CD4-positive, alpha-beta T cell (primary cell): Measurements from ENCODE around the gene LAMP5. TPM values are rescaled to one million over a fixed set of nuclear protein-coding genes. Genes with fewer than 3 reads are reported as not detected.

Source experiments
- ATAC-seq: fragments of 200-7000 bp; cut with Tn5 transposase; one replicate; pipeline ENCODE4 v1.10.0; 2022; ENCODE audit warnings: mild to moderate bottlenecking; ENCODE audit not compliant: poor library complexity
- CTCF ChIA-PET: fragments of 350-600 bp; sonication (Branson Sonifier 250); formaldehyde crosslinking; loops from one replicate; lab custom pipeline; 2021; ENCODE audit warnings: antibody characterized with exemption, inconsistent platforms; lab: Charles Lee
- POLR2A ChIA-PET: fragments of 350-600 bp; sonication (Branson Sonifier 250); formaldehyde crosslinking; loops from one replicate; lab custom pipeline; 2021; ENCODE audit warnings: antibody characterized with exemption, inconsistent platforms; lab: Charles Lee
- DNase-seq, 14 experiments: peaks; one replicate each; pipeline ENCODE4 v3.0.0-alpha.2; 2013 to 2020; ENCODE audit warnings: mixed read lengths in 2 of 14
- H3K27ac ChIP-seq, 2 donors: one replicate each; pipeline versions ENCODE4 v1.5.1 to v1.7.0; 2013; ENCODE audit warnings: low read length in 2 of 2, low read depth in 1 of 2, mild to moderate bottlenecking in 1 of 2
- H3K27me3 ChIP-seq, 2 experiments: 1 replicate in 1 of 2; 2 replicates in 1 of 2; pipeline versions ENCODE4 v1.6.1 to v1.7.0; 2013; ENCODE audit warnings: low read length in 2 of 2, control low read depth in 1 of 2, mild to moderate bottlenecking in 1 of 2, moderate library complexity in 1 of 2; ENCODE audit not compliant: insufficient read depth in 2 of 2, control insufficient read depth in 1 of 2
- H3K36me3 ChIP-seq: one replicate; pipeline ENCODE4 v1.6.1; 2013; ENCODE audit warnings: low read length, control low read depth; ENCODE audit not compliant: insufficient read depth
- H3K4me1 ChIP-seq: one replicate; pipeline ENCODE4 v1.6.1; 2013; ENCODE audit warnings: low read length, control low read depth; ENCODE audit not compliant: insufficient read depth
- H3K4me3 ChIP-seq: one replicate; pipeline ENCODE4 v1.5.1; 2013; ENCODE audit warnings: mild to moderate bottlenecking, low read length, moderate library complexity
- H3K9me3 ChIP-seq, 2 experiments: 1 replicate in 1 of 2; 2 replicates in 1 of 2; pipeline versions ENCODE4 v1.6.1 to v1.7.0; 2013; ENCODE audit warnings: low read length in 2 of 2, mild to moderate bottlenecking in 2 of 2, control low read depth in 1 of 2, moderate library complexity in 1 of 2; ENCODE audit not compliant: control insufficient read depth in 1 of 2, insufficient read depth in 1 of 2
- H3K27ac Mint-ChIP-seq: one replicate; pipeline ENCODE4 v1.8.0; 2020; ENCODE audit warnings: mixed read lengths
- H3K27me3 Mint-ChIP-seq: one replicate; pipeline ENCODE4 v1.8.0; 2021; ENCODE audit warnings: mixed read lengths
- H3K36me3 Mint-ChIP-seq: one replicate; pipeline ENCODE4 v1.8.0; 2021; ENCODE audit warnings: low read depth, mixed read lengths
- H3K4me1 Mint-ChIP-seq: one replicate; pipeline ENCODE4 v1.8.0; 2021; ENCODE audit warnings: low read depth, mixed read lengths
- H3K4me3 Mint-ChIP-seq: one replicate; pipeline ENCODE4 v1.8.0; 2020; ENCODE audit warnings: mild to moderate bottlenecking, mixed read lengths
- H3K9me3 Mint-ChIP-seq: one replicate; pipeline ENCODE4 v1.8.0; 2020; ENCODE audit warnings: mixed read lengths
- intact Hi-C, 2 experiments: fragments of 100-400 bp; cut with DNase I in 1 of 2; cut with micrococcal nuclease in 1 of 2; formaldehyde crosslinking; loops; one replicate each; pipeline versions ENCODE4 v1.15.1 to v1.9.0; 2023 to 2025; cut with DNase I, micrococcal nuclease
- total RNA-seq, 174 experiments: library from RNA in 2 of 174; stranded (reverse) in 2 of 174; gene quantifications; one replicate each; pipeline ENCODE4 v1.2.3 and lab custom pipeline; 2021 to 2026
- TF ChIP-seq, protein P1 (sequence below): fragments of 200-600 bp; IDR thresholded peaks from one replicate; pipeline ENCODE4 v1.8.0; 2022; ENCODE audit warnings: antibody characterized with exemption, mild to moderate bottlenecking

Gene LAMP5
- total RNA-seq, 2 experiments from 2014 or later: 0.11 TPM; not detected in 1

DNA sequence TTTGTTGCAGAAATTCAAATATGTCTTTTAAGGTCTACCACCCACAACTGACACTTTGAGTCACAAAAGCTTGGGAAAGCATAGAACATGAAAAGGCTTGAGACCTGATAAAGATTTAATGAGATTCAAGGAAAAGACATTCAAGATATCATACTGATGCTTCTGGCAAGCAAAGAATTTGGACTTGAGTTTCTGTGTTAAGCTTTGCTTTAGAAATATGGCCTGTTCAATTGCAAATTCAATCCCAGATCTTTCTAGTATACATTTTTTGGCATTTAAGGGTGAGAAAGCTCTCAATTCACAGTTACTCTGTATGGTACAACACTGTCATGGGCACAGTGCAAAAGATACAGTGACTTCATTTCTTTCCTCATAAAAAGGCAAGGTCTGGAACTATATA lies 38.9 kb upstream of the LAMP5 start:
- POLR2A ChIA-PET: no interaction called here
- DNase-seq (no peak), ATAC-seq (no peak)
- Mint-ChIP-seq H3K4me1 (no peaks in the 10 kb centered on the region), H3K27ac (no peak overlapping the region), H3K27me3 (no peaks in the 10 kb centered on the region), H3K36me3 (no peaks in the 10 kb centered on the region), H3K9me3 (no peaks in the 10 kb centered on the region), H3K4me3 (no peak overlapping the region)
- Histone ChIP-seq H3K27ac (no peak overlapping the region), H3K27me3 (no peaks in the 10 kb centered on the region), H3K4me3 (no peak overlapping the region), H3K36me3 (no peaks in the 10 kb centered on the region), H3K9me3 (no peaks in the 10 kb centered on the region), H3K4me1 (no peaks in the 10 kb centered on the region)
- CTCF ChIA-PET: no interaction called here
- TF ChIP-seq, protein P1, sequence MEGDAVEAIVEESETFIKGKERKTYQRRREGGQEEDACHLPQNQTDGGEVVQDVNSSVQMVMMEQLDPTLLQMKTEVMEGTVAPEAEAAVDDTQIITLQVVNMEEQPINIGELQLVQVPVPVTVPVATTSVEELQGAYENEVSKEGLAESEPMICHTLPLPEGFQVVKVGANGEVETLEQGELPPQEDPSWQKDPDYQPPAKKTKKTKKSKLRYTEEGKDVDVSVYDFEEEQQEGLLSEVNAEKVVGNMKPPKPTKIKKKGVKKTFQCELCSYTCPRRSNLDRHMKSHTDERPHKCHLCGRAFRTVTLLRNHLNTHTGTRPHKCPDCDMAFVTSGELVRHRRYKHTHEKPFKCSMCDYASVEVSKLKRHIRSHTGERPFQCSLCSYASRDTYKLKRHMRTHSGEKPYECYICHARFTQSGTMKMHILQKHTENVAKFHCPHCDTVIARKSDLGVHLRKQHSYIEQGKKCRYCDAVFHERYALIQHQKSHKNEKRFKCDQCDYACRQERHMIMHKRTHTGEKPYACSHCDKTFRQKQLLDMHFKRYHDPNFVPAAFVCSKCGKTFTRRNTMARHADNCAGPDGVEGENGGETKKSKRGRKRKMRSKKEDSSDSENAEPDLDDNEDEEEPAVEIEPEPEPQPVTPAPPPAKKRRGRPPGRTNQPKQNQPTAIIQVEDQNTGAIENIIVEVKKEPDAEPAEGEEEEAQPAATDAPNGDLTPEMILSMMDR: no peak
- intact Hi-C loops: no loop called here

DNA sequence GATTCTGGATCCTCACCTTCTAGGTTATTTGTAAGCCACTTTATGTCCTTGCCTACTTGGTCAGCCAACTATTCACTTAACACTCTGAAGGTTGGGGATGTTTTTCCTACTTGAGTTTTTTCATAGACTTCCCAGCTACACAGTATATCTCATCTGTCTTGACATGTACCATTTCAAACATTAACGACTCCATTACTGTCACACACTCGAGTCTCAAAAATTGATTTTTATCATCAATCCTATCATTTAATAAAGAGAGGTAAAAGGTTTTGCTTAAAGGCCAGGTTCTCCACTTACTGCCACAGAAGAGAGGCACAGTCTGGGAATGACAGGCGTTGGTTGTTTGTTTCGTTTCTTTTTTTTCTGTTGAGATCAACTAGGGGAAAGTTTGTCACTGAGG lies 38.2 kb upstream of the LAMP5 start:
- no peaks in the 10 kb centered on the region for H3K4me1 Mint-ChIP-seq
- Histone ChIP-seq H3K36me3 (no peaks in the 10 kb centered on the region), H3K27me3 (no peaks in the 10 kb centered on the region), H3K4me3 (no peak overlapping the region), H3K9me3 (no peaks in the 10 kb centered on the region), H3K4me1 (no peaks in the 10 kb centered on the region), H3K27ac (no peak overlapping the region)
- ChIA-PET POLR2A (no interaction called here), CTCF (no interaction called here)
- no peak overlapping the region for H3K27ac Mint-ChIP-seq
- no peaks in the 10 kb centered on the region for H3K27me3 Mint-ChIP-seq
- no peak overlapping the region for H3K4me3 Mint-ChIP-seq
- no peaks in the 10 kb centered on the region for H3K36me3 Mint-ChIP-seq
- ATAC-seq: no peak
- intact Hi-C loops: no loop called here
- DNase-seq: no peak
- H3K9me3 Mint-ChIP-seq: no peaks in the 10 kb centered on the region
- TF ChIP-seq, protein P1: no peak

DNA sequence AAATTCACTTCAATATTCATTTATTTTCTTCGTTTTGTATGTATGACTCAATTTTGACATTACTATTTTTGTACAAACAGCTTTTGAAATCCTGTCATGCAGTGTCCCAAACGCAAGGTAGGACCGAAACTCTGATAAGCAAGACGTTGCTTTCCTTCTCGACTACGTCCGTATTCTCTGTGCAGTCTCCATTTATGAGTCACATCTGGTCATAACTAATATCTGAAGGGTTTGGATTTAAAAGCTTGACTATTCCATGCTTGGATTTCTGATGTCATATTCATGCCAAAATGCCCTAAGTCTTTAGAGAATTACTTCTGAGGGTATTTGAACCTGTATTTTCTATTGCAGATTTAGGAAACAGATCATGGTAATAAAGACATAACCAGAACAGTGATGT lies 37.8 kb upstream of the LAMP5 start:
- no peaks in the 10 kb centered on the region for H3K36me3 ChIP-seq
- no peaks in the 10 kb centered on the region for H3K4me1 Mint-ChIP-seq
- H3K36me3 Mint-ChIP-seq: no peaks in the 10 kb centered on the region
- no peak overlapping the region for H3K27ac Mint-ChIP-seq
- CTCF ChIA-PET: no interaction called here
- H3K27me3 ChIP-seq: no peaks in the 10 kb centered on the region
- ATAC-seq (no peak), DNase-seq (no peak)
- no peak overlapping the region for H3K27ac ChIP-seq
- no peaks in the 10 kb centered on the region for H3K27me3 Mint-ChIP-seq
- no peaks in the 10 kb centered on the region for H3K9me3 ChIP-seq
- H3K4me1 ChIP-seq: no peaks in the 10 kb centered on the region
- TF ChIP-seq, protein P1: no peak
- no peaks in the 10 kb centered on the region for H3K9me3 Mint-ChIP-seq
- POLR2A ChIA-PET: no interaction called here
- no peak overlapping the region for H3K4me3 Mint-ChIP-seq
- intact Hi-C loops: no loop called here
- H3K4me3 ChIP-seq: no peak overlapping the region
